HG03354 (cell line): Measurements from ENCODE around the gene MPO.

Source experiments
- ATAC-seq: cut with Tn5 transposase; IDR thresholded peaks from one replicate; pipeline ENCODE4 v1.9.1; 2021; ENCODE audit warnings: mild to moderate bottlenecking; ENCODE audit not compliant: unreplicated experiment, poor library complexity, severe bottlenecking

Gene MPO

GRCh38 chr17:58320163-58320558 lies 39.4 kb upstream of the MPO start:
- ATAC-seq: no peak

GRCh38 chr17:58319173-58320162 lies 38.7 kb upstream of the MPO start:
- no peak for ATAC-seq

GRCh38 chr17:58318627-58319172 lies 38.0 kb upstream of the MPO start:
- no peak for ATAC-seq

DNA sequence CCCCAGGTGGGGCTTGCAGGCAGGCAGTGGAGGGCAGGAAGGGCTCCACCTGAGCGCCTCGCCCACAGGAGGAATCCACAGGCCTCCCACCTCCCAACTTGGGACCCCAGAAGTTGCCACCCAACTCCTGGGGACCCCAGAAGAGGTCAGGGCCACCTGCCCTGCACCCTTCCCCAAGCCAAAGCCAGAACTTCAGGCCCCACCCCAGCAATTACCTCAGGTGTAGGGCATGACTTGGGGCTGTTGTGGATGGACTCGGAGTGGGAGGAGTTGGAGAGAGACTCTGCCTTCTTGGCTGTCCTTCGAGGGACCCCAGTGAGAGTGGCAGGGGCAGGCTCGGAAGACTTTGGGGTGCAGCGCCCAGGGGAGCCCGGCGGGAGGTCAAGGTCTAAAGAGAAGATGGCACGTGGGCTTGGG lies 37.3 kb upstream of the MPO start:
- ATAC-seq: no peak

DNA sequence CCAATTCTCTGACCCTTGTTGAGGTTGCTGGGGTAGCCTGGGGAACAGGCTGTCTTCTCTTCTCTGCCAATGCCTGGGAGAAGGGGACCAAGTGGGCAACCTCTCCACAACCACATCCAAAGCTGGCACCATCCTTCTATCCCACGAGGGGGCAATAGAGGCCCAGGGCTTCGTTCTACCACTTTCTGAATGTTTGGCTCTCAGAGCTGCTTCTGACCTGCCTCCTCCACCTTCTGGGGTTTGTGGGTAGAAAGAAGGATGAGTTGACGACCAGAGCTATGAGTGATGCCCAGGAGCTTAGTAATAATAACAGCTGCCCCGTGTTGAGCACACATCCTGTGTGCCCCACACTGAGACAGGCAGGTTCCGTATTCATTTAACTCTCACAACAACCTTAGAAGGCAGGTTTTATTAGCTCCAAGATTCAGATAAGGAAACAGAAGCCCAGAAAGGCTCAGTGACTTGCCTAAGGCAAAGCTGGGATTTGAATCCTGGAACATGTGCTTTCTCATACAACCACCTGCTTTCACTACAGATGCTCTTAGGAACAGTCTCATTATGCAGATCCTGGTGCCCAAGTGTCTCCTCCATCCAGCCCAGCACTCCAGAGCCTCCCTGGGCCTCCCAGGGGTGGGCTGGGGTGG lies 36.8 kb upstream of the MPO start:
- no peak for ATAC-seq

- no peak for ATAC-seq
Measured at GRCh38 chr17:58316260-58316960, 35.7 kb upstream of the MPO start.

DNA sequence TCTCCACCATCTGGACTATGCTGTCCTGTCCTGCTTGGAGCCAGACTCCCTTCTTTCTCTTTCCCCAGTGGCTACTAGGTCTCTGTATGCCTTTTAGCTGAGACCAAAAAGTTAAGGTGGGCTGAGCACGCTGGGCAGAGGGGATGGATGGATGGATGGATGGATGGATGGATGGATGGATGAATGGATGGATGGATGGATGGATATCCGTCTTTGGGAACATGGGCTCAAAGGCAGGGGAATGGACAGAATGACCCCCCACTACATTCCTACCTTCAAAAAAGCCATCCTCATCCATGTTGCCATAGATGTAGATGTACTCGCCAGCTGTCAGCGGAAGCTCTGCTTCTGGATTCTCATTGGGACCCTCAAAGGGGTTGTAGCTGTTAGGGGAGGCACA lies 35.0 kb upstream of the MPO start:
- no peak for ATAC-seq

DNA sequence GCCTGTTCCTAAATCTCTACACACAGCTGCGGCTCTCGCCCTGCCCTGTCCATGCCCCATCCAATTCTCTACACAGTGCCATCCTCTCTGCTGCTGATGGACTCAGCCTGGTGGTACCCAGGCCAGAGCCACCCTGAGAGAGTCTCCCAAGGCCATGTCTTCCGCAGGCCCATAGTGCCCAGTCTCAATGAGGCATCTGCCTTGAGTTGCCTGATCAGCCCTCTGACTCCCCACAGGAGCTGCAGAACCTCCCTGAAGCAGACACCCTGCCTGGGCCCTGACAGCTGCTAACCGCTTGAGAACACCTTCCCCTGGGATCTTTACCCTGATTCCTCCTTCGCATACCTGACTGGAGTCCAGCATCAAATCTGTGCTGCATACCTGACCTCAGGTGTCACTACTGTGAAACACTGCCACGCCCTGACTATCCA lies 34.6 kb upstream of the MPO start:
- ATAC-seq: no peak

DNA sequence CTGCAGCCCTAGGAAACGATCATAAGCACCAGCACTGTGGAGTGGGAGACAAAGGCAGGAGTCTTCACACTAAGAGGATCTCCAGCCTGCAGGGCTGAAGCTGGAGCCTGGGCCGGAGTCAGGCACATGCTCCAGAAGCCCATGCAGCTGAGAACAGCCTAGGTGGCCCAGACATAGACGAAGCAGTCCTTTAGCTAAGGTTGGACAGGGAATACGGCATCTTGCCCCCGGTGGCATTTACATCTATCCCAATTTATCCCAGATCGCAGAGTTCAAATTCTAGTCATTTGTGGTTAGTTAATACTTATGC lies 33.9 kb upstream of the MPO start:
- ATAC-seq: no peak

- no peak for ATAC-seq
Measured at GRCh38 chr17:58313815-58314705, 33.3 kb upstream of the MPO start.

DNA sequence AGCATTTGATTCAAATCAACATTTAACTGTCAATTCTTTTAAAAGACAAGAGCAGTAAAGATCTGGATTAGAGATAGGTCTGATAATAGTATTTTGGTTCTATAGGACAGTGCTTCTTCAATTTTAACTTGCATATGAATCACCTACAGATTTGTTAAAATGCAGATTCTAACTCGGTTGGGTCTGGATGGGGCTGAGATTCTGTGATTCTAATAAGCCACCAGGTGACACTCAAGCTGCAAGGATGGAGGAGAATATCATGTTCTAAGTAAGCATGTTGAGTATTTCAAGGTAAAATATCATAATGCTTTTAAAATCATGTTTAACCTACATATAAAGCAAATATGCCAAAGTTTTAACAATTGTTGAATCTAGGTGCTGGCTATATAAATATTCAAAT lies 32.1 kb upstream of the MPO start:
- ATAC-seq: no peak

- no peak for ATAC-seq
Measured at GRCh38 chr17:58312021-58312630, 31.4 kb upstream of the MPO start.

DNA sequence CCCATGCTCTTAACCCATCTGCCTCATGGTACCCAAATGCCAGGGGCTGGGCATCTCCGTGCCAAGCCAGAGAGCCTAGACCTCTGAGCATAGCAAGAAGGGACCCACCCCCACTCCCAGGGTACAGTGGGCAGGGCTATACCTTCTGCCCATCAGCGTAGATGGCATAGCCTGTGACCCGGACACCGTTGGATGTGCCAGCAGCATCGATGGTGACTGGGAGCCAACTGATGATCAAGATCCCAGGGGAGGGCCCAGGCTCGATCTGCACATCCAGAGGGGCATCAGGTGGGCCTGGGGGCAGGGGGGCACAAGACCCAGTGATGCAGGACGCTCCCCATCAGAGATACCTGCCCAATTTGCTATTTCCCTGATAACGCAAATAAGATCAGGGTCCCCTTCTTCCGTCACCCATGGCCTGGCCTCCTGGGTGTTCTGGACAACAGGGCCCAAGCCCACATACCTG lies 30.7 kb upstream of the MPO start:
- no peak for ATAC-seq

- ATAC-seq: no peak
Measured at GRCh38 chr17:58310511-58311428, 30.0 kb upstream of the MPO start.

- no peak for ATAC-seq
Measured at GRCh38 chr17:58309918-58310259, 29.2 kb upstream of the MPO start.

- no peak for ATAC-seq
Measured at GRCh38 chr17:58308985-58309917, 28.5 kb upstream of the MPO start.
